ENCODE results near the gene LRP1B. TPM values are rescaled to one million over a fixed set of nuclear protein-coding genes. Genes with fewer than 3 reads are reported as not detected.
"Not testable (repeated sequence)": the region's sequence is repeated elsewhere in the genome, so short reads cannot be mapped to it uniquely, and the experiment has no call there.

LRP1B gene
- total RNA-seq, 2 experiments from 2014 or later = not detected

DNA sequence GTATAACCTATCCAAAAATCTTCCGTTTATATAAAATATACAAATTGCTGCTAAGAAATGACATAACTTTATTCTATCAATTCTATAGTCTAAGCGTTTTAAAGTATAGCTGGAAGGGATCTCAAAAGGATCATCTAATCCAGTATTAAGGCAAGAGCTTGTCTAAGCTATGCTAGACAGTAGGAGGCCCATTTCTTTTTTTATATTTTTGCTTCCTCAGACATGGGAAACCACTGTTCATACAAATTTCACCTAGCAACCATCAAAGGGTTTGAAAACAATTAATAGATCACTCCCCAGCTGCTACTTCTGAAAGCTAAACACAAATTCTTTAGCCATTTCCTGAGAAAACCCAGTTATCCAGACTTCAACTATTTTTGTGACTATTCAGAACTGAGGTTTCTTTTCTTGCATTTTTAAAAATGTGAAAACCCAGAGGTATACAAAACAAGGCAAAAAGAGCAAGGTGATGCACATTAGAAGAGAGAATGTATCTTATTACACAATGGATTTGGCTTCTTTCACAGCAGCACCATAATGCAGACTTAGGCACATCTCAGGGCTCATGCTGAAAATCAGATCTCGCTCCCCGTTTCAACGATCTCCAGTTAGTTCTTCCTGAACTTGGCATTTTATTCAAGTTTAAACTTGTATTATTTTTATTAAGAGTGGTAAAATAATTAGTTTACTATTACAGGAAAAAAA, 274.4 kb downstream of the LRP1B start:
- Mint-ChIP-seq H3K4me1 (no peaks in the 10 kb centered on the region), H3K27me3 (no peaks in the 10 kb centered on the region), H3K27ac (no peak overlapping the region), H3K9me3 (peaks cover 2% of the 10 kb centered on the region), H3K36me3 (ENCODE audit: low read depth) (no peaks in the 10 kb centered on the region), H3K4me3 (no peak overlapping the region)
- CTCF ChIA-PET = no interaction called here
- no peak for DNase-seq
- POLR2A ChIA-PET = no interaction called here

GRCh38 chr2:141848191-141848590, 282.6 kb downstream of the LRP1B start:
- POLR2A ChIA-PET = no interaction called here
- Mint-ChIP-seq H3K4me3 (no peak overlapping the region), H3K27ac (no peak overlapping the region), H3K4me1 (no peaks in the 10 kb centered on the region), H3K9me3 (no peaks in the 10 kb centered on the region), H3K27me3 (no peaks in the 10 kb centered on the region), H3K36me3 (ENCODE audit: low read depth) (no peaks in the 10 kb centered on the region)
- CTCF ChIA-PET = no interaction called here
- DNase-seq = no peak

- no peak overlapping the region for H3K27ac Mint-ChIP-seq
- H3K27me3 Mint-ChIP-seq = no peaks in the 10 kb centered on the region
- no peaks in the 10 kb centered on the region for H3K4me1 Mint-ChIP-seq
- no peak for DNase-seq
- POLR2A ChIA-PET = no interaction called here
- no peak overlapping the region for H3K4me3 Mint-ChIP-seq
- no peaks in the 10 kb centered on the region for H3K36me3 Mint-ChIP-seq (ENCODE audit: low read depth)
- H3K9me3 Mint-ChIP-seq = no peaks in the 10 kb centered on the region
- CTCF ChIA-PET = no interaction called here
Measured at GRCh38 chr2:141844231-141844630, 286.6 kb downstream of the LRP1B start.

GRCh38 chr2:141835103-141835502, 295.7 kb downstream of the LRP1B start:
- DNase-seq = no peak
- Mint-ChIP-seq H3K36me3 (ENCODE audit: low read depth) (no peaks in the 10 kb centered on the region), H3K4me1 (no peaks in the 10 kb centered on the region), H3K4me3 (no peak overlapping the region), H3K27me3 (no peaks in the 10 kb centered on the region), H3K27ac (no peak overlapping the region), H3K9me3 (no peaks in the 10 kb centered on the region)
- ChIA-PET CTCF (no interaction called here), POLR2A (no interaction called here)

- H3K4me3 Mint-ChIP-seq = no peak overlapping the region
- no peaks in the 10 kb centered on the region for H3K27me3 Mint-ChIP-seq
- no peaks in the 10 kb centered on the region for H3K36me3 Mint-ChIP-seq (ENCODE audit: low read depth)
- DNase-seq = no peak
- H3K9me3 Mint-ChIP-seq = no peaks in the 10 kb centered on the region
- POLR2A ChIA-PET = no interaction called here
- CTCF ChIA-PET = no interaction called here
- H3K4me1 Mint-ChIP-seq = no peaks in the 10 kb centered on the region
- H3K27ac Mint-ChIP-seq = no peak overlapping the region
Measured at GRCh38 chr2:141828761-141829160, 302.1 kb downstream of the LRP1B start.

- DNase-seq = no peak
- no peaks in the 10 kb centered on the region for H3K4me1 Mint-ChIP-seq
- CTCF ChIA-PET = no interaction called here
- no peak overlapping the region for H3K27ac Mint-ChIP-seq
- POLR2A ChIA-PET = no interaction called here
- no peaks in the 10 kb centered on the region for H3K36me3 Mint-ChIP-seq (ENCODE audit: low read depth)
- no peak overlapping the region for H3K4me3 Mint-ChIP-seq
- no peaks in the 10 kb centered on the region for H3K27me3 Mint-ChIP-seq
- no peaks in the 10 kb centered on the region for H3K9me3 Mint-ChIP-seq
Measured at GRCh38 chr2:141824790-141825189, 306.0 kb downstream of the LRP1B start.

DNA sequence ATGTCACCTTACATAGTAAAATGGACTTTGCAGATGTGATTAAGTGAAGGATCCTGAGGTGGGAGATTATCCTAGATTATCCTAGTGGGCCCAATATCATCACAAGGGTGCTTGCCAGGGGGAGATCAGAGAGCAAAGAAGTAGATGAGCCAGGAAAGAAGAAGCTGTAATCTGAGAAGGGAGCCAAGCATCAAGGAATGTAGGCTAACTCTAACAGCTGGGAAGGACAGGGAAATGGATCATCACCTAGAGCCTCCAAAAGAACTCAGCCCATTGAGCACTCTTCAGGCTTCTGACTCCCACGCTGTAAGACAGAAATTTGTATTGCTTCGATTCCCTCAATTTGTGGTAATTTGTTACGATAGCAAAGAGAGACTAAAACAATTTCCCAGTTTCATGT, 309.9 kb downstream of the LRP1B start:
- H3K27ac Mint-ChIP-seq = no peak overlapping the region
- no peaks in the 10 kb centered on the region for H3K27me3 Mint-ChIP-seq
- H3K4me1 Mint-ChIP-seq = no peaks in the 10 kb centered on the region
- H3K9me3 Mint-ChIP-seq = peaks cover 2% of the 10 kb centered on the region
- ChIA-PET POLR2A (no interaction called here), CTCF (no interaction called here)
- DNase-seq = no peak
- H3K36me3 Mint-ChIP-seq (ENCODE audit: low read depth) = no peaks in the 10 kb centered on the region
- no peak overlapping the region for H3K4me3 Mint-ChIP-seq

GRCh38 chr2:141815320-141815719, 315.5 kb downstream of the LRP1B start:
- H3K4me3 Mint-ChIP-seq; CTCF ChIA-PET; H3K4me1 Mint-ChIP-seq; H3K36me3 Mint-ChIP-seq (ENCODE audit: low read depth); H3K27ac Mint-ChIP-seq; POLR2A ChIA-PET; H3K27me3 Mint-ChIP-seq; DNase-seq: not testable (repeated sequence)
- H3K9me3 Mint-ChIP-seq = peaks cover 13% of the 10 kb centered on the region

- no peaks in the 10 kb centered on the region for H3K4me1 Mint-ChIP-seq
- CTCF ChIA-PET = no interaction called here
- DNase-seq = no peak
- no peaks in the 10 kb centered on the region for H3K36me3 Mint-ChIP-seq (ENCODE audit: low read depth)
- no peak overlapping the region for H3K4me3 Mint-ChIP-seq
- H3K27ac Mint-ChIP-seq = no peak overlapping the region
- peaks cover 13% of the 10 kb centered on the region for H3K9me3 Mint-ChIP-seq
- POLR2A ChIA-PET = no interaction called here
- no peaks in the 10 kb centered on the region for H3K27me3 Mint-ChIP-seq
Measured at GRCh38 chr2:141814150-141814549, 316.7 kb downstream of the LRP1B start.

DNA sequence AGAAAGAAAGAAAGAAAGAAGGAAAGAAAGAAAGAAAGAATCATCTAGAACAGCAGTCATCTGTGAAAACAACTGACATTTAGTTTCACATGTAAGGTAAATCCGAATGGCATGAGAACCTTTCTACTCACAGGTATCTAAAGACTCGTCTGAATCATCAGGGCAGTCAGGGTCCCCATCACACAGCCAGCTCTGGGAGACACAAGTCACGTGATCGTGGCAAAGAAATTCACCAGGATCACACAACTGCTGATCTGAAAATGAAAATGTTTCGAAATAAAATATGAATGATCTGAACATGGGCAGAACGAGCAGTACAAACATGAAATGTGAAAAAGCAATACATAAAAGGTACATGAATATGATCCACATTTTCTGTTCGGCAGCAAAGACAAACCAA, 320.7 kb downstream of the LRP1B start:
- H3K4me1 Mint-ChIP-seq = no peaks in the 10 kb centered on the region
- peaks cover 9% of the 10 kb centered on the region for H3K9me3 Mint-ChIP-seq
- ChIA-PET CTCF (no interaction called here), POLR2A (no interaction called here)
- no peaks in the 10 kb centered on the region for H3K27me3 Mint-ChIP-seq
- no peak for DNase-seq
- no peak overlapping the region for H3K4me3 Mint-ChIP-seq
- no peaks in the 10 kb centered on the region for H3K36me3 Mint-ChIP-seq (ENCODE audit: low read depth)
- no peak overlapping the region for H3K27ac Mint-ChIP-seq

- ChIA-PET POLR2A (no interaction called here), CTCF (no interaction called here)
- Mint-ChIP-seq H3K27ac (no peak overlapping the region), H3K4me3 (no peak overlapping the region), H3K9me3 (no peaks in the 10 kb centered on the region), H3K36me3 (ENCODE audit: low read depth) (no peaks in the 10 kb centered on the region), H3K4me1 (no peaks in the 10 kb centered on the region), H3K27me3 (no peaks in the 10 kb centered on the region)
- no peak for DNase-seq
Measured at GRCh38 chr2:141806090-141806489, 324.7 kb downstream of the LRP1B start.

- DNase-seq = no peak
- H3K27me3 Mint-ChIP-seq = no peaks in the 10 kb centered on the region
- no peak overlapping the region for H3K4me3 Mint-ChIP-seq
- H3K27ac Mint-ChIP-seq = no peak overlapping the region
- ChIA-PET CTCF (no interaction called here), POLR2A (no interaction called here)
- no peaks in the 10 kb centered on the region for H3K36me3 Mint-ChIP-seq (ENCODE audit: low read depth)
- no peaks in the 10 kb centered on the region for H3K4me1 Mint-ChIP-seq
- no peaks in the 10 kb centered on the region for H3K9me3 Mint-ChIP-seq
Measured at GRCh38 chr2:141805302-141805701, 325.5 kb downstream of the LRP1B start.

- H3K36me3 Mint-ChIP-seq (ENCODE audit: low read depth) = no peaks in the 10 kb centered on the region
- H3K9me3 Mint-ChIP-seq = peaks cover 3% of the 10 kb centered on the region
- ChIA-PET CTCF (no interaction called here), POLR2A (no interaction called here)
- no peaks in the 10 kb centered on the region for H3K4me1 Mint-ChIP-seq
- no peak overlapping the region for H3K27ac Mint-ChIP-seq
- no peak for DNase-seq
- H3K27me3 Mint-ChIP-seq = no peaks in the 10 kb centered on the region
- H3K4me3 Mint-ChIP-seq = no peak overlapping the region
Measured at GRCh38 chr2:141796449-141796848, 334.4 kb downstream of the LRP1B start.

- Mint-ChIP-seq H3K27me3 (no peaks in the 10 kb centered on the region), H3K27ac (no peak overlapping the region), H3K9me3 (peaks cover 5% of the 10 kb centered on the region), H3K4me1 (no peaks in the 10 kb centered on the region), H3K36me3 (ENCODE audit: low read depth) (no peaks in the 10 kb centered on the region), H3K4me3 (no peak overlapping the region)
- no peak for DNase-seq
- ChIA-PET POLR2A (no interaction called here), CTCF (no interaction called here)
Measured at GRCh38 chr2:141791521-141791920, 339.3 kb downstream of the LRP1B start.

Measured in activated CD4-positive, alpha-beta T cell treated with anti-CD3 and anti-CD28 coated beads, Interleukin-2, amount 10 ng/mL, durations not matched to agents 7 days and 5 days (primary cell).